K562 (cell line): ENCODE results near the gene IGSF23. TPM values are rescaled to one million over a fixed set of nuclear protein-coding genes. Genes with fewer than 3 reads are reported as not detected.
A peak's percentile ranks its signal among the peaks of the same experiment; 100 is the strongest.

Source experiments
- ETV6 ChIP-seq, 3 experiments: fragments of 150-350 bp in 1 of 3; sonication (generic) in 1 of 3; formaldehyde crosslinking in 1 of 3; IDR thresholded peaks; 2 replicates each; pipeline versions ENCODE4 v1.6.1 to v1.8.0; 2014 to 2022; ENCODE audit warnings: borderline replicate concordance in 2 of 3, low read depth in 2 of 3, antibody characterized with exemption in 1 of 3, low read length in 1 of 3, mild to moderate bottlenecking in 1 of 3, missing genetic modification reagents in 1 of 3
- GATAD2A ChIP-seq: fragments of 450-650 bp; IDR thresholded peaks from 2 replicates; pipeline ENCODE4 v1.6.1; 2017
- IRF2 ChIP-seq: sonication (generic); formaldehyde crosslinking; IDR thresholded peaks from 2 replicates; pipeline ENCODE4 v1.8.1; 2022; ENCODE audit warnings: mild to moderate bottlenecking, missing genetic modification reagents
- JUND ChIP-seq, 2 experiments: IDR thresholded peaks; 2 replicates in 1 of 2; 3 replicates in 1 of 2; pipeline ENCODE4 v1.6.1; 2011; ENCODE audit warnings: borderline replicate concordance in 2 of 2, low read depth in 2 of 2, low read length in 2 of 2, improper control_type of control experiment in 1 of 2, missing biosample characterization in 1 of 2, missing genetic modification characterization in 1 of 2, missing genetic modification reagents in 1 of 2
- NFIC ChIP-seq: fragments of 450-650 bp; IDR thresholded peaks from 2 replicates; pipeline ENCODE4 v1.6.1; 2017; ENCODE audit warnings: mild to moderate bottlenecking, inconsistent platforms
- NFRKB ChIP-seq: fragments of 450-650 bp; IDR thresholded peaks from 2 replicates; pipeline ENCODE4 v1.6.1; 2016; ENCODE audit warnings: low read depth
- NONO ChIP-seq, 2 experiments: fragments of 200-400 bp in 1 of 2; fragments of 450-650 bp in 1 of 2; formaldehyde crosslinking in 1 of 2; IDR thresholded peaks; 2 replicates each; pipeline ENCODE4 v1.6.1; 2017; ENCODE audit warnings: low read depth in 2 of 2, mild to moderate bottlenecking in 2 of 2, moderate library complexity in 2 of 2, low read length in 1 of 2
- SIN3B ChIP-seq: fragments of 450-650 bp; IDR thresholded peaks from 2 replicates; pipeline ENCODE4 v1.6.1; 2017; ENCODE audit warnings: low read depth, mild to moderate bottlenecking, moderate library complexity
- polyA plus RNA-seq, 8 experiments: library from polyadenylated mRNA; depleted of rRNA in 4 of 8; stranded (reverse) in 5 of 8; unstranded in 3 of 8; fragments of >200 nt; fragmentation: Nextera tagmentation in 2 of 8; fragmentation: Illumina TruSeq in 1 of 8; extraction: Ambion mirVana in 2 of 8; extraction: Trizol in 1 of 8; gene quantifications; 2 replicates each; pipeline versions ENCODE4 v1.2.1 to v1.2.3, GENCODE V29; 2011 to 2014; ENCODE audit warnings: inconsistent platforms in 1 of 8, missing spikeins in 1 of 8
- total RNA-seq, 7 experiments: library from RNA; depleted of rRNA in 6 of 7; stranded (reverse); fragments of >200 nt in 6 of 7; fragmentation: Illumina TruSeq in 2 of 7; extraction: Trizol in 2 of 7; gene quantifications; 2 replicates each; pipeline versions ENCODE4 v1.2.1 to v1.2.3, GENCODE V29; 2011 to 2021; ENCODE audit warnings: low replicate concordance in 1 of 7
- TF ChIP-seq, protein P1 (sequence below): fragments of 450-650 bp; IDR thresholded peaks from 2 replicates; pipeline ENCODE4 v1.6.1; 2016; ENCODE audit warnings: low read depth
- TF ChIP-seq, protein P2 (sequence below): IDR thresholded peaks from 2 replicates; pipeline ENCODE4 v1.6.1; 2014; ENCODE audit warnings: antibody characterized with exemption
- TF ChIP-seq, protein P3 (sequence below): fragments of 450-650 bp; IDR thresholded peaks from 2 replicates; pipeline ENCODE4 v1.6.1; 2016
- TF ChIP-seq, protein P4 (sequence below): sonication (generic); IDR thresholded peaks from 2 replicates; pipeline ENCODE4 v1.6.1; 2016
- TF ChIP-seq, protein P5 (sequence below): fragments of 250-450 bp; sonication (Bioruptor Pico); IDR thresholded peaks from 2 replicates; pipeline ENCODE4 v1.5.0; 2021

Gene IGSF23
- total and polyA plus RNA-seq, 9 of the 15 experiments (the other 6 are each of a cell fraction or from before 2014, with no cell fraction given): not detected

DNA sequence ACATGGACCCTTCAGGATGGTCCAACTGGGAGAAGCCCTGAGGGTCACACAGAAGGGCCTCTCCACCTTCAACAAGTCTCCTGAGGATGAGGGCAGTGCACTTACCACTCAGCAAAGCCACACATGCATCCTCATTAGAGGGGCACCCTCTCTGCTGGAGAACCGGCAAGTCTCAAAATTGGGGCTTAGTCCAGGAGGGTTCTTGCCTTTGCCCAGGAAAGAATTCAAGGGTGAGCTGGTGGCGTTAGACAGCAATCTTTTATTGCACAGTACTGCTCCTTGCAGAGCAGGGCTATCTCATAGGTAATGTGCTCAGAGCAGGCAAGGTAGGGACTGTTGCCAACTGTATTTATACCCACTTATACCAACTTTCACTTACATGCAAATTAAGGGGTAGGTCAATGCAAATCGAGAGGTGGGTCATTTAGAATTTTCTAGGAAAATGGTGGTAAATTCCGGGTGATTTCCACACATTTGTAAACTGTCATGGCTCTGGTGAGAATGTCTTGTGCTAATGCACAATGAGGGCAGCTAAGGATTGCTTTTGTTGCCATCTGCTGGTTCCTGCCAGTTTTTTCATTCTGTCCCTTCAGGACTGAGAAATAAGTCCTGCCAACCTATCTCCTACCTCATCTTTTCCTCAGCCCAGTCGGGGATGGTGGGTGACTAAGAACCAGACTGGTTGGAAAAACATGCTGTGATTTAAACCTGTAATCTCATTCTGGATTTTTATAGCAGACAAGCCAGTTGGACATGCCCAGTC, 27.8 kb upstream of the IGSF23 start (continued):
- TF ChIP-seq, protein P1, sequence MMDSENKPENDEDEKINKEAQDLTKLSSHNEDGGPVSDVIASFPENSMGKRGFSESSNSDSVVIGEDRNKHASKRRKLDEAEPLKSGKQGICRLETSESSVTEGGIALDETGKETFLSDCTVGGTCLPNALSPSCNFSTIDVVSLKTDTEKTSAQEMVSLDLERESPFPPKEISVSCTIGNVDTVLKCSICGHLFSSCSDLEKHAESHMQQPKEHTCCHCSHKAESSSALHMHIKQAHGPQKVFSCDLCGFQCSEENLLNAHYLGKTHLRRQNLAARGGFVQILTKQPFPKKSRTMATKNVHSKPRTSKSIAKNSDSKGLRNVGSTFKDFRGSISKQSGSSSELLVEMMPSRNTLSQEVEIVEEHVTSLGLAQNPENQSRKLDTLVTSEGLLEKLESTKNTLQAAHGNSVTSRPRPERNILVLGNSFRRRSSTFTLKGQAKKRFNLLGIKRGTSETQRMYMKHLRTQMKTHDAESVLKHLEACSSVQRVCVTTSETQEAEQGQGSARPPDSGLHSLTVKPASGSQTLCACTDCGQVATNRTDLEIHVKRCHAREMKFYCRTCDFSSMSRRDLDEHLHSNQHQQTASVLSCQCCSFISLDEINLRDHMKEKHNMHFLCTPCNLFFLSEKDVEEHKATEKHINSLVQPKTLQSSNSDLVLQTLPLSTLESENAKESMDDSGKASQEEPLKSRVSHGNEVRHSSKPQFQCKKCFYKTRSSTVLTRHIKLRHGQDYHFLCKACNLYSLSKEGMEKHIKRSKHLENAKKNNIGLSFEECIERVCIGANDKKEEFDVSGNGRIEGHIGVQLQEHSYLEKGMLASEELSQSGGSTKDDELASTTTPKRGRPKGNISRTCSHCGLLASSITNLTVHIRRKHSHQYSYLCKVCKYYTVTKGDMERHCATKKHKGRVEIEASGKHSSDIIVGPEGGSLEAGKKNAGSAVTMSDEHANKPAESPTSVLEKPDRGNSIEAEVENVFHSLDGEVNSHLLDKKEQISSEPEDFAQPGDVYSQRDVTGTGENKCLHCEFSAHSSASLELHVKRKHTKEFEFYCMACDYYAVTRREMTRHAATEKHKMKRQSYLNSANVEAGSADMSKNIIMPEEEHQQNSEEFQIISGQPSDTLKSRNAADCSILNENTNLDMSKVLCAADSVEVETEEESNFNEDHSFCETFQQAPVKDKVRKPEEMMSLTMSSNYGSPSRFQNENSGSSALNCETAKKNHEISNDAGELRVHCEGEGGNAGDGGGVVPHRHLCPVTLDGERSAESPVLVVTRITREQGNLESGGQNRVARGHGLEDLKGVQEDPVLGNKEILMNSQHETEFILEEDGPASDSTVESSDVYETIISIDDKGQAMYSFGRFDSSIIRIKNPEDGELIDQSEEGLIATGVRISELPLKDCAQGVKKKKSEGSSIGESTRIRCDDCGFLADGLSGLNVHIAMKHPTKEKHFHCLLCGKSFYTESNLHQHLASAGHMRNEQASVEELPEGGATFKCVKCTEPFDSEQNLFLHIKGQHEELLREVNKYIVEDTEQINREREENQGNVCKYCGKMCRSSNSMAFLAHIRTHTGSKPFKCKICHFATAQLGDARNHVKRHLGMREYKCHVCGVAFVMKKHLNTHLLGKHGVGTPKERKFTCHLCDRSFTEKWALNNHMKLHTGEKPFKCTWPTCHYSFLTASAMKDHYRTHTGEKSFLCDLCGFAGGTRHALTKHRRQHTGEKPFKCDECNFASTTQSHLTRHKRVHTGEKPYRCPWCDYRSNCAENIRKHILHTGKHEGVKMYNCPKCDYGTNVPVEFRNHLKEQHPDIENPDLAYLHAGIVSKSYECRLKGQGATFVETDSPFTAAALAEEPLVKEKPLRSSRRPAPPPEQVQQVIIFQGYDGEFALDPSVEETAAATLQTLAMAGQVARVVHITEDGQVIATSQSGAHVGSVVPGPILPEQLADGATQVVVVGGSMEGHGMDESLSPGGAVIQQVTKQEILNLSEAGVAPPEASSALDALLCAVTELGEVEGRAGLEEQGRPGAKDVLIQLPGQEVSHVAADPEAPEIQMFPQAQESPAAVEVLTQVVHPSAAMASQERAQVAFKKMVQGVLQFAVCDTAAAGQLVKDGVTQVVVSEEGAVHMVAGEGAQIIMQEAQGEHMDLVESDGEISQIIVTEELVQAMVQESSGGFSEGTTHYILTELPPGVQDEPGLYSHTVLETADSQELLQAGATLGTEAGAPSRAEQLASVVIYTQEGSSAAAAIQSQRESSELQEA: no peak
- TF ChIP-seq NFIC (no peak), NONO (IDR thresholded peaks at IDR 0.05; ENCODE audit: low read depth in 2 of 2, low read length in 1 of 2) (no peak), GATAD2A (no peak), ETV6 (IDR thresholded peaks at IDR 0.05; ENCODE audit: borderline replicate concordance in 1 of 2, low read depth in 2 of 2, low read length in 1 of 2) (no peak), ETV6 (CRISPR knock-in tag; IDR thresholded peaks at IDR 0.05; ENCODE audit: borderline replicate concordance) (no peak), NFRKB (no peak), IRF2 (CRISPR knock-in tag) (no peak), SIN3B (no peak), JUND (IDR thresholded peaks at IDR 0.05; ENCODE audit: borderline replicate concordance, low read depth, low read length) (no peak), JUND (tag; IDR thresholded peaks at IDR 0.05; ENCODE audit: borderline replicate concordance, low read depth, low read length) (no peak)
- TF ChIP-seq, protein P2, sequence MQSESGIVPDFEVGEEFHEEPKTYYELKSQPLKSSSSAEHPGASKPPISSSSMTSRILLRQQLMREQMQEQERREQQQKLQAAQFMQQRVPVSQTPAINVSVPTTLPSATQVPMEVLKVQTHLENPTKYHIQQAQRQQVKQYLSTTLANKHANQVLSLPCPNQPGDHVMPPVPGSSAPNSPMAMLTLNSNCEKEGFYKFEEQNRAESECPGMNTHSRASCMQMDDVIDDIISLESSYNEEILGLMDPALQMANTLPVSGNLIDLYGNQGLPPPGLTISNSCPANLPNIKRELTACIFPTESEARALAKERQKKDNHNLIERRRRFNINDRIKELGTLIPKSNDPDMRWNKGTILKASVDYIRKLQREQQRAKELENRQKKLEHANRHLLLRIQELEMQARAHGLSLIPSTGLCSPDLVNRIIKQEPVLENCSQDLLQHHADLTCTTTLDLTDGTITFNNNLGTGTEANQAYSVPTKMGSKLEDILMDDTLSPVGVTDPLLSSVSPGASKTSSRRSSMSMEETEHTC: no peak
- TF ChIP-seq, protein P3, sequence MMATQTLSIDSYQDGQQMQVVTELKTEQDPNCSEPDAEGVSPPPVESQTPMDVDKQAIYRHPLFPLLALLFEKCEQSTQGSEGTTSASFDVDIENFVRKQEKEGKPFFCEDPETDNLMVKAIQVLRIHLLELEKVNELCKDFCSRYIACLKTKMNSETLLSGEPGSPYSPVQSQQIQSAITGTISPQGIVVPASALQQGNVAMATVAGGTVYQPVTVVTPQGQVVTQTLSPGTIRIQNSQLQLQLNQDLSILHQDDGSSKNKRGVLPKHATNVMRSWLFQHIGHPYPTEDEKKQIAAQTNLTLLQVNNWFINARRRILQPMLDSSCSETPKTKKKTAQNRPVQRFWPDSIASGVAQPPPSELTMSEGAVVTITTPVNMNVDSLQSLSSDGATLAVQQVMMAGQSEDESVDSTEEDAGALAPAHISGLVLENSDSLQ: peak; percentile 17; the same call in 1 of the 2 replicates
- TF ChIP-seq, protein P4, sequence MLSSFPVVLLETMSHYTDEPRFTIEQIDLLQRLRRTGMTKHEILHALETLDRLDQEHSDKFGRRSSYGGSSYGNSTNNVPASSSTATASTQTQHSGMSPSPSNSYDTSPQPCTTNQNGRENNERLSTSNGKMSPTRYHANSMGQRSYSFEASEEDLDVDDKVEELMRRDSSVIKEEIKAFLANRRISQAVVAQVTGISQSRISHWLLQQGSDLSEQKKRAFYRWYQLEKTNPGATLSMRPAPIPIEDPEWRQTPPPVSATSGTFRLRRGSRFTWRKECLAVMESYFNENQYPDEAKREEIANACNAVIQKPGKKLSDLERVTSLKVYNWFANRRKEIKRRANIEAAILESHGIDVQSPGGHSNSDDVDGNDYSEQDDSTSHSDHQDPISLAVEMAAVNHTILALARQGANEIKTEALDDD: peak; percentile 84
- TF ChIP-seq, protein P5, sequence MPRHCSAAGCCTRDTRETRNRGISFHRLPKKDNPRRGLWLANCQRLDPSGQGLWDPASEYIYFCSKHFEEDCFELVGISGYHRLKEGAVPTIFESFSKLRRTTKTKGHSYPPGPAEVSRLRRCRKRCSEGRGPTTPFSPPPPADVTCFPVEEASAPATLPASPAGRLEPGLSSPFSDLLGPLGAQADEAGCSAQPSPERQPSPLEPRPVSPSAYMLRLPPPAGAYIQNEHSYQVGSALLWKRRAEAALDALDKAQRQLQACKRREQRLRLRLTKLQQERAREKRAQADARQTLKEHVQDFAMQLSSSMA: no peak
